Coronary artery (tissue), 2 donors: ENCODE data around the gene NOLC1.

Experiments
- DNase-seq: peaks from one replicate; pipeline ENCODE4 v3.0.0-alpha.2; 2017; ENCODE audit warnings: low spot score
- H3K27ac ChIP-seq, 2 donors: fragments of 200-600 bp; sonication (generic); one replicate each; pipeline ENCODE4 v1.5.1; 2016 to 2019
- H3K4me3 ChIP-seq: fragments of 200-600 bp; sonication (generic); 2 replicates; pipeline ENCODE4 v1.5.1; 2016; ENCODE audit warnings: mild to moderate bottlenecking, moderate library complexity
- CTCF ChIP-seq: fragments of 200-600 bp; sonication (generic); IDR thresholded peaks from one replicate; pipeline ENCODE4 v1.5.1; 2019; ENCODE audit warnings: antibody characterized with exemption

The NOLC1 gene

GRCh38 chr10:102123223-102123622, 29.0 kb upstream of the NOLC1 start:
- no peak for DNase-seq
- TF ChIP-seq CTCF: no peak
- H3K27ac ChIP-seq: no peak overlapping the region
- no peak overlapping the region for H3K4me3 ChIP-seq

GRCh38 chr10:102131286-102132170, 20.7 kb upstream of the NOLC1 start:
- no peak for TF ChIP-seq CTCF
- Histone ChIP-seq H3K27ac (peak overlapping the region in 1 of 2 donors; percentile 40), H3K4me3 (no peak overlapping the region)
- DNase-seq: no peak

DNA sequence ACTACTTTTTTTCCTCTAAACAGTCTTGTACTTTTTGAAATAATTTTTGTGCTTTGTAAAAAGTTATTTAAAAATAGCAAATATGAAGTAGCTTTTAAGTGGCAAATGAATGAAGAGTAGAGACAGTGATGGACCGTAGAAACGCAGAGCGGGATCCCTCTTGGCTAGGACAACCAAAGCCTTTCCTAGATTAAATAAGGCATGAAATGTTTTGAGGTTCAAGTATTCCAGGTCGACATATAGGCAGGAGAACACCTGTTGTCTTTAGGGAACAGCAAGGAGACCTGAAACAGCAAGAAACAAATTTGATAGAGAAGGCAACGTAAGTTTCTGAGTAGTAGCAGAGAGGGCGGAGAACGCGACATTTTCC, 20.0 kb upstream of the NOLC1 start:
- Histone ChIP-seq H3K27ac (peak overlapping the region; percentile 40 to 96), H3K4me3 (peak overlapping the region; percentile 100)
- DNase-seq: no peak
- no peak for TF ChIP-seq CTCF

GRCh38 chr10:102132563-102133372, 19.4 kb upstream of the NOLC1 start, which contains the start of gene PPRC1:
Gene PPRC1 (plus strand): TSS chr10:102133040. CDS start chr10:102133069, 29 bp downstream.
- H3K4me3 ChIP-seq: peak within 1 kb of the TSS; percentile 100
- TF ChIP-seq CTCF: peak; percentile 79
- DNase-seq: peak; percentile 99
- peak within 1 kb of the TSS; percentile 87 to 96 for H3K27ac ChIP-seq

- H3K27ac ChIP-seq: peak overlapping the region; percentile 87 to 96
- peak overlapping the region; percentile 100 for H3K4me3 ChIP-seq
- no peak for TF ChIP-seq CTCF
- peak; percentile 83 for DNase-seq
Observed at GRCh38 chr10:102133373-102134195, 18.6 kb upstream of the NOLC1 start.

GRCh38 chr10:102134416-102134815, 17.8 kb upstream of the NOLC1 start:
- no peak for DNase-seq
- Histone ChIP-seq H3K27ac (peak overlapping the region in 1 of 2 donors; percentile 96), H3K4me3 (peak overlapping the region; percentile 100)
- no peak for TF ChIP-seq CTCF
